ENCODE data around the gene KLK5. TPM values are rescaled to one million over a fixed set of nuclear protein-coding genes. Genes with fewer than 3 reads are reported as not detected.

KLK5 gene
- total RNA-seq, 2 experiments from 2014 or later, result not detected

- ChIA-PET POLR2A (no interaction called here), CTCF (ENCODE audit: unreplicated experiment) (no interaction called here)
- Histone ChIP-seq H3K36me3 (ENCODE audit: insufficient read depth, low read length) (no peaks in the 10 kb centered on the region), H3K4me1 (ENCODE audit: insufficient read depth, low read length, poor library complexity, severe bottlenecking) (no peaks in the 10 kb centered on the region), H3K4me2 (ENCODE audit: low read length) (no peak within 1 kb of the TSS), H4K20me1 (ENCODE audit: insufficient read depth, low read length) (no peaks in the 10 kb centered on the region), H3K27ac (ENCODE audit: low read depth, low read length, poor library complexity, severe bottlenecking) (no peak within 1 kb of the TSS), H2AFZ (ENCODE audit: low read length) (no peak within 1 kb of the TSS), H3K9me3 (ENCODE audit: low read length) (no peaks in the 10 kb centered on the region), H3K9me2 (ENCODE audit: insufficient read depth, low read length) (no peaks in the 10 kb centered on the region), H3K79me2 (ENCODE audit: insufficient read depth, low read depth, low read length) (no peaks in the 10 kb centered on the region), H3K4me3 (ENCODE audit: low read depth, low read length, poor library complexity, severe bottlenecking) (no peak within 1 kb of the TSS)
- no peak for TF ChIP-seq CTCF (conservative IDR thresholded peaks at IDR 0.05; ENCODE audit: low read length)
- no peak for TF ChIP-seq EZH2phosphoT487 (IDR thresholded peaks at IDR 0.05; ENCODE audit: borderline replicate concordance, low read depth, low read length)
- intact Hi-C loops (cut with micrococcal nuclease; ENCODE audit: unreplicated experiment), result no loop called here
- BruUV-seq (replicated peaks), result no TSS peak
- DNase-seq (ENCODE audit: low spot score), result no peak
These were observed 30.9 kb upstream of the KLK5 start, which contains the start of gene KLK7 for GRCh38 chr19:50983625-50984292. Gene KLK7, minus strand, starts transcription at chr19:50983917. Its CDS starts 1,518 bp downstream, at chr19:50982399.

GRCh38 chr19:50982186-50982585 lies 29.3 kb upstream of the KLK5 start:
- BruUV-seq (replicated peaks), result no TSS peak
- Histone ChIP-seq H3K4me1 (ENCODE audit: insufficient read depth, low read length, poor library complexity, severe bottlenecking) (no peaks in the 10 kb centered on the region), H2AFZ (ENCODE audit: low read length) (no peak overlapping the region), H3K36me3 (ENCODE audit: insufficient read depth, low read length) (no peaks in the 10 kb centered on the region), H3K9me2 (ENCODE audit: insufficient read depth, low read length) (no peaks in the 10 kb centered on the region), H3K4me3 (ENCODE audit: low read depth, low read length, poor library complexity, severe bottlenecking) (no peak overlapping the region), H4K20me1 (ENCODE audit: insufficient read depth, low read length) (no peaks in the 10 kb centered on the region), H3K27ac (ENCODE audit: low read depth, low read length, poor library complexity, severe bottlenecking) (no peak overlapping the region), H3K9me3 (ENCODE audit: low read length) (no peaks in the 10 kb centered on the region), H3K4me2 (ENCODE audit: low read length) (no peak overlapping the region), H3K79me2 (ENCODE audit: insufficient read depth, low read depth, low read length) (no peaks in the 10 kb centered on the region)
- no peak for TF ChIP-seq CTCF (conservative IDR thresholded peaks at IDR 0.05; ENCODE audit: low read length)
- no peak for TF ChIP-seq EZH2phosphoT487 (IDR thresholded peaks at IDR 0.05; ENCODE audit: borderline replicate concordance, low read depth, low read length)
- DNase-seq (ENCODE audit: low spot score), result no peak
- ChIA-PET POLR2A (no interaction called here), CTCF (ENCODE audit: unreplicated experiment) (no interaction called here)
- intact Hi-C loops (cut with micrococcal nuclease; ENCODE audit: unreplicated experiment), result no loop called here

GRCh38 chr19:50981587-50982146 lies 28.8 kb upstream of the KLK5 start:
- Histone ChIP-seq H4K20me1 (ENCODE audit: insufficient read depth, low read length) (no peaks in the 10 kb centered on the region), H3K79me2 (ENCODE audit: insufficient read depth, low read depth, low read length) (no peaks in the 10 kb centered on the region), H3K9me3 (ENCODE audit: low read length) (no peaks in the 10 kb centered on the region), H3K27ac (ENCODE audit: low read depth, low read length, poor library complexity, severe bottlenecking) (no peak overlapping the region), H3K4me1 (ENCODE audit: insufficient read depth, low read length, poor library complexity, severe bottlenecking) (no peaks in the 10 kb centered on the region), H3K36me3 (ENCODE audit: insufficient read depth, low read length) (no peaks in the 10 kb centered on the region), H3K9me2 (ENCODE audit: insufficient read depth, low read length) (no peaks in the 10 kb centered on the region), H3K4me3 (ENCODE audit: low read depth, low read length, poor library complexity, severe bottlenecking) (no peak overlapping the region), H3K4me2 (ENCODE audit: low read length) (no peak overlapping the region), H2AFZ (ENCODE audit: low read length) (no peak overlapping the region)
- intact Hi-C loops (cut with micrococcal nuclease; ENCODE audit: unreplicated experiment), result no loop called here
- DNase-seq (ENCODE audit: low spot score), result no peak
- CTCF ChIA-PET (ENCODE audit: unreplicated experiment), result no interaction called here
- BruUV-seq (replicated peaks), result no TSS peak
- no peak for TF ChIP-seq EZH2phosphoT487 (IDR thresholded peaks at IDR 0.05; ENCODE audit: borderline replicate concordance, low read depth, low read length)
- no peak for TF ChIP-seq CTCF (conservative IDR thresholded peaks at IDR 0.05; ENCODE audit: low read length)
- POLR2A ChIA-PET, result no interaction called here
